Non-pigmented ciliary epithelial cell (primary cell): ENCODE data around the gene ZNF287.
"Not testable (repeated sequence)": the region's sequence is repeated elsewhere in the genome, so short reads cannot be mapped to it uniquely, and the experiment has no call there.

Experiments used
- DNase-seq: peaks from one replicate; pipeline ENCODE4 v3.0.0-alpha.2; 2010; ENCODE audit warnings: low read depth

The ZNF287 gene

GRCh38 chr17:16568541-16569357 lies at the start of gene ZNF287:
Gene ZNF287, minus strand, starts transcription at chr17:16569204. Its CDS starts 1,473 bp downstream, at chr17:16567731.
- peak; percentile 48 for DNase-seq

- no peak for DNase-seq
Measured at GRCh38 chr17:16617481-16618060, 48.6 kb upstream of the ZNF287 start.

GRCh38 chr17:16599537-16599936 lies 30.5 kb upstream of the ZNF287 start:
- no peak for DNase-seq

- DNase-seq = no peak
Measured at GRCh38 chr17:16593356-16594102, 24.5 kb upstream of the ZNF287 start.

GRCh38 chr17:16589097-16589969 lies 20.3 kb upstream of the ZNF287 start:
- DNase-seq = peak; percentile 28

GRCh38 chr17:16585796-16586195 lies 16.8 kb upstream of the ZNF287 start:
- DNase-seq = no peak

GRCh38 chr17:16584273-16584995 lies 15.4 kb upstream of the ZNF287 start:
- peak; percentile 51 for DNase-seq

GRCh38 chr17:16583781-16584180 lies 14.8 kb upstream of the ZNF287 start:
- DNase-seq = no peak

GRCh38 chr17:16573466-16573865 lies 4.5 kb upstream of the ZNF287 start:
- DNase-seq = no peak

- DNase-seq = no peak
Measured at GRCh38 chr17:16569358-16569712, 331 bp upstream of the ZNF287 start.

- DNase-seq = no peak
Measured at GRCh38 chr17:16552637-16553045, 16.4 kb downstream of the ZNF287 start.

GRCh38 chr17:16551878-16552636 lies 16.9 kb downstream of the ZNF287 start:
- DNase-seq = no peak

- DNase-seq = no peak
Measured at GRCh38 chr17:16537130-16537458, 31.9 kb downstream of the ZNF287 start.

- DNase-seq = no peak
Measured at GRCh38 chr17:16534236-16534635, 34.8 kb downstream of the ZNF287 start.

GRCh38 chr17:16529906-16530305 lies 39.1 kb downstream of the ZNF287 start:
- DNase-seq = no peak

GRCh38 chr17:16527298-16527697 lies 41.7 kb downstream of the ZNF287 start:
- no peak for DNase-seq

- DNase-seq = not testable (repeated sequence)
Measured at GRCh38 chr17:16525556-16525955, 43.4 kb downstream of the ZNF287 start.

GRCh38 chr17:16521070-16521727 lies 47.8 kb downstream of the ZNF287 start:
- peak; percentile 58 for DNase-seq

GRCh38 chr17:16519021-16519420 lies 50.0 kb downstream of the ZNF287 start:
- DNase-seq = no peak

- no peak for DNase-seq
Measured at GRCh38 chr17:16517477-16517876, 51.5 kb downstream of the ZNF287 start.
